Measurements from ENCODE around the gene CAP1. TPM values are rescaled to one million over a fixed set of nuclear protein-coding genes. Genes with fewer than 3 reads are reported as not detected.
A peak's percentile ranks its signal among the peaks of the same experiment; 100 is the strongest.

CAP1 gene
- total RNA-seq, 3 donors from 2014 or later: 357 to 488 (median 444) TPM

GRCh38 chr1:40014812-40015594 is 25.5 kb upstream of the CAP1 start:
- intact Hi-C loops (cut with DNase I, micrococcal nuclease): no loop called here
- no peak for DNase-seq
- peak; percentile 56 for ATAC-seq
- Histone ChIP-seq H3K4me1 (ENCODE audit: low read depth) (no peaks in the 10 kb centered on the region), H3K9me3 (no peaks in the 10 kb centered on the region), H3K4me3 (no peak overlapping the region), H3K36me3 (ENCODE audit: low read depth) (no peaks in the 10 kb centered on the region)
- TF ChIP-seq CTCF (IDR thresholded peaks at IDR 0.05): no peak

DNA sequence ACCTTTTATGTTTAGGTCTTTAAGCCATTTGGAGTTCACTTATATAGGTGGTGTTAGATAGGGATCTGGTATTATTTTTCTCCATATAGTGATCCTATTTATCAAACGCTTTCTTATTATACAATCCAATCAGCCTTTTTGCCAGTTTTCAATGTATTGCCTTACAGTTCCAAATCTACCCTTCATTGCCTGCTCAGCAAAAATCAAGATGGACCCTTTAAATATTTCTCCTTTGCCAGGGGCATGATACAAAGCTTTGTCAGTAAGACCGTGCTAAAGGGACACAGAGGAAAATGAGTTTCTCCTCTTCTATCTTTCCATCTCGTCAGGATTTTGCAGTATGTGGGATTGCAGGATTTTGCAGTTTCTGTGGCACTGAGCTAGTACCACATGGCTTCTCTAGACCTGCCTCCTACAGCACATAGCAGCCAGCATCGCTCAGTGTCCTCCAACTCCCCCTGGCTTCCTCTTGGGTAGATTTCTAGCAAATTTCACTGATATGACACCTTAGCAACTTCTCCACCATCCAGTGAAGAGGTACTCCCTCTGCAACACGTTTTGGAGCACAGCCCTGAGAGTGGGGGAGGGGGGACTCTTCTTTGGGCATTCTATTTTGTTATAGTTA is 22.5 kb upstream of the CAP1 start:
- no peaks in the 10 kb centered on the region for H3K9me3 ChIP-seq
- intact Hi-C loops (cut with DNase I, micrococcal nuclease): no loop called here
- TF ChIP-seq CTCF (IDR thresholded peaks at IDR 0.05): no peak
- ATAC-seq (no peak), DNase-seq (no peak)
- no peak overlapping the region for H3K4me3 ChIP-seq
- H3K36me3 ChIP-seq (ENCODE audit: low read depth): no peaks in the 10 kb centered on the region
- no peaks in the 10 kb centered on the region for H3K4me1 ChIP-seq (ENCODE audit: low read depth)

- no peaks in the 10 kb centered on the region for H3K9me3 ChIP-seq
- DNase-seq (no peak), ATAC-seq (no peak)
- H3K4me3 ChIP-seq: no peak overlapping the region
- no peaks in the 10 kb centered on the region for H3K36me3 ChIP-seq (ENCODE audit: low read depth)
- no peaks in the 10 kb centered on the region for H3K4me1 ChIP-seq (ENCODE audit: low read depth)
- TF ChIP-seq CTCF (IDR thresholded peaks at IDR 0.05): no peak
- intact Hi-C loops (cut with DNase I, micrococcal nuclease): no loop called here
Observed at GRCh38 chr1:40020447-40021085, 20.0 kb upstream of the CAP1 start.

DNA sequence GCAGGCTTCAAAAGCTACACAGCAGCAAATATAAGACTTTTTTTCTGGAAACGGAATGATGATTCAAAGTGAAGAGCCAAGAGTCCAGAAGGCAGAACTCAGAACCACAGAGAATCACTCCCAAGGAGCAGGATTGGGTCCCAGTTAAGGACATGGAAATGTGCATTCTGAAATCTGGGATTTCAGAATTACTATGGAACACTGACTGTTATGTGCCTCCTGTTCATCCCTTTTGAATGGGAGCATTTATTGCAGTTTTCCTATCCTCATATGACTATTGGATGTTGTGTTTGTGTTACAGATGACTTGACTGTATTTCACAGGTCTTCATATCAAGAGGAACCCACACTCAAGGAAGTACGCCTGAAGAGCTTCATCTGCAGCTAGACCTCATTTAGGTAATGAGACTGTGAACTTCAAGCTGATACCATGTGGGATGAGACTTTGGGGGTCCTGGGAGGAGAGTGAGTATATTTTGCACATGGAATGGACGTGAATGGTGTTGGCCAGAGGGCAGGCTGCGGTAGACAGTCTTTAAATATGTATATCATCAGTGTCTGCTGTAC is 17.1 kb upstream of the CAP1 start:
- ATAC-seq: no peak
- no peak for TF ChIP-seq CTCF (IDR thresholded peaks at IDR 0.05)
- intact Hi-C loops (cut with DNase I, micrococcal nuclease): no loop called here
- Histone ChIP-seq H3K4me3 (no peak overlapping the region), H3K4me1 (ENCODE audit: low read depth) (no peaks in the 10 kb centered on the region), H3K36me3 (ENCODE audit: low read depth) (no peaks in the 10 kb centered on the region), H3K9me3 (peaks cover 5% of the 10 kb centered on the region)
- DNase-seq: no peak

GRCh38 chr1:40024671-40025070 is 15.9 kb upstream of the CAP1 start:
- no peak for ATAC-seq
- intact Hi-C loops (cut with DNase I, micrococcal nuclease): no loop called here

More at GRCh38 chr1:40024671-40025070, 15.9 kb upstream of the CAP1 start:
- H3K4me3 ChIP-seq: no peak overlapping the region
- no peak for TF ChIP-seq CTCF (IDR thresholded peaks at IDR 0.05)
- peaks cover 9% of the 10 kb centered on the region for H3K4me1 ChIP-seq (ENCODE audit: low read depth)
- H3K9me3 ChIP-seq: peaks cover 5% of the 10 kb centered on the region
- H3K36me3 ChIP-seq (ENCODE audit: low read depth): no peaks in the 10 kb centered on the region
- DNase-seq: no peak

All from mucosa of descending colon (tissue), 3 donors.